OCI-LY7 (cell line): Measurements from ENCODE around the gene RNF19B.

Experiments
- EZH2phosphoT487 ChIP-seq: fragments of 200-600 bp; sonication (generic); IDR thresholded peaks from 2 replicates; pipeline ENCODE4 v1.6.1; 2018; ENCODE audit warnings: low read depth, borderline replicate concordance, mild to moderate bottlenecking, mixed run types, antibody characterized with exemption, low read length, moderate library complexity, mixed read lengths
- TF ChIP-seq, protein P1 (sequence below): fragments of 200-600 bp; sonication (generic); conservative IDR thresholded peaks from 2 replicates; pipeline ENCODE4 v1.5.1; 2014; ENCODE audit warnings: mild to moderate bottlenecking, antibody characterized with exemption, low read length, moderate library complexity, mixed read lengths

DNA sequence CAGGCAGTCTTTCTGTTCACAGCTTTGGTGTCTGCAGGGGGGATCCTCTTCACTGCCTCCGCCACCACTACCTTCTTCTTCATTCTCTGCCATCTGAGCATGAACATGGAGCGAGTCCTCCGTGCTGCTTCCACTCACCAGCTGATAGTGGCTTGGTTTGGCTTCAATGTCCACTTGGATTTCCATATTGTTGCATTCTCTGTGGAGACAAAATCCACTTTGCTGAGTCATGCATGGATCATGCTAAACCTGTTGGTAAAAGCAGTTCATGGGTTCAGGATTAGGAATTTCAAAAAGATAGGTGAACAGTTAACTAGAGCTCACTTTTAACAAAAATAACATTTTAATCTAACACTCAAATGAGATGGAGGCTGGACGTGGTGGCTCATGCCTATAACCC is 27.5 kb downstream of the RNF19B start:
- TF ChIP-seq, protein P1, sequence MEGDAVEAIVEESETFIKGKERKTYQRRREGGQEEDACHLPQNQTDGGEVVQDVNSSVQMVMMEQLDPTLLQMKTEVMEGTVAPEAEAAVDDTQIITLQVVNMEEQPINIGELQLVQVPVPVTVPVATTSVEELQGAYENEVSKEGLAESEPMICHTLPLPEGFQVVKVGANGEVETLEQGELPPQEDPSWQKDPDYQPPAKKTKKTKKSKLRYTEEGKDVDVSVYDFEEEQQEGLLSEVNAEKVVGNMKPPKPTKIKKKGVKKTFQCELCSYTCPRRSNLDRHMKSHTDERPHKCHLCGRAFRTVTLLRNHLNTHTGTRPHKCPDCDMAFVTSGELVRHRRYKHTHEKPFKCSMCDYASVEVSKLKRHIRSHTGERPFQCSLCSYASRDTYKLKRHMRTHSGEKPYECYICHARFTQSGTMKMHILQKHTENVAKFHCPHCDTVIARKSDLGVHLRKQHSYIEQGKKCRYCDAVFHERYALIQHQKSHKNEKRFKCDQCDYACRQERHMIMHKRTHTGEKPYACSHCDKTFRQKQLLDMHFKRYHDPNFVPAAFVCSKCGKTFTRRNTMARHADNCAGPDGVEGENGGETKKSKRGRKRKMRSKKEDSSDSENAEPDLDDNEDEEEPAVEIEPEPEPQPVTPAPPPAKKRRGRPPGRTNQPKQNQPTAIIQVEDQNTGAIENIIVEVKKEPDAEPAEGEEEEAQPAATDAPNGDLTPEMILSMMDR, result no peak
- no peak for TF ChIP-seq EZH2phosphoT487
